Activated CD8-positive, alpha-beta memory T cell treated with anti-CD3 and anti-CD28 coated beads, Interleukin-2, amount 50 U/mL, for 4 hours (primary cell): ENCODE results near the gene TBC1D28.
"Not testable (repeated sequence)": the region's sequence is repeated elsewhere in the genome, so short reads cannot be mapped to it uniquely, and the experiment has no call there.

Source experiments
- DNase-seq: peaks from one replicate; pipeline ENCODE4 v3.0.0-alpha.2; 2020

Gene TBC1D28

GRCh38 chr17:18644291-18644690 is at the start of gene TBC1D28:
Gene TBC1D28, minus strand, starts transcription at chr17:18644391. Its CDS starts 3,039 bp downstream, at chr17:18641352.
- not testable (repeated sequence) for DNase-seq

DNA sequence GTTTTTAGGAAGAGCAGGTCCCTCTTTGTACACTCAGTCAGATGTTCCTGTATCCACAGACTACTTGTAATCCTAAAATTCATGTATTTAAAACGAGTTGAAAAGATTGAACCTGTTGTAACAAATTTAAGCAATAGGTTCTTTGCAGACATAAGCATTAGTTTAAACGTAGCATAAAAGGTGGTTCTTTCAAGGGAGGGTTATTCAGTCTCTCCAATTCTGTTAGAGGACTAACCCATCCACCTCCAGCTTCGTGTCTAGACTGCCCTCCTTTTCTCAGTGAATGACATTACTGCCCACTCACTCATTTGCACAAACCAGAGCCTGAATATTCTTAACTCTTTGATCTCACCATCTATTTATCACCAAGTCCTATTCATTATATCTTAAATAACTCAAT is 38.5 kb upstream of the TBC1D28 start:
- DNase-seq: not testable (repeated sequence)

DNA sequence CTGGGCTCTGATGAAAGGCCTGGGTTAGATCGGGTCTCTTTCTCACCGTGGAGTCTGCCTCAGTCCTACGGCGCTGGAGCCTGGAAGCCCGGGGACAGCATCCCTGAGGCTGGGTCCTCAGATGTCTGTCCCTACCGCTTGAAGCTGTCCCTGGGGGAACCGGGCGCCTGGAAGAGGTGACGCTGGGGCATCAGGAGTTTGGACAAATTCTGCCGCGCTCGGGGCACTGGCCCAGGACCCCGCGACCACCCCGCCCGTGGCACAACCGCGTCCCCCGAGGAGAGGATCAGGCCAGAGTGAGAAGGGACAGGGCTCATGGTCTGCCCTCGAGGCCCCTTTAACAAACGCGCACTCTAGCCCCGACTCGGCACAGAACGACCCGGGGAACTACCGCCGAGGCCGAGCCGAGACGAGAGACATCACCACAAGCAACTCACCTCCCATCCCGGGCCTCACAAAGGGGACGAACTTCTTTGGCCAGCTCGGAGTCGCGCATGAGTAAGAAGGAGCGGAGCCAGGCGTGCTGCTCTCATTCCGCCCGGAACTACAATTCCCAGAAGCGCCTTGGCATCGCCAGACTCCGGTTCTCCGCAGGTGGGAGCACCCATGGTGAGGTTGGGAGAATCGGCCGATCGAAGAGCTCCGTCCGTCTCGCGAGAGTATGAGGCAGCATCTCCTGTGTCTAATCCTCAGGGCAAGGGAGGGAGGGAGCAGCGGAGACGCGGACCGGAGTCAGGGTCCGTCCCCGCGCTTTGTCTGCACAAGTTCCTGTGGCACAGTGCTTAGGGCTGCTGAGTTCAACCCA is 37.8 kb upstream of the TBC1D28 start, which contains the start of gene FOXO3B:
Gene FOXO3B (minus strand): TSS at position 548 of the 805 bp plus-strand sequence. CDS start 663 bp downstream, outside the sequence.
- peak; percentile 83 for DNase-seq

GRCh38 chr17:18677381-18677780 is 33.2 kb upstream of the TBC1D28 start:
- DNase-seq: not testable (repeated sequence)

- not testable (repeated sequence) for DNase-seq
These were observed 32.7 kb upstream of the TBC1D28 start for GRCh38 chr17:18676928-18677327.

GRCh38 chr17:18672395-18673227 is 28.4 kb upstream of the TBC1D28 start:
- not testable (repeated sequence) for DNase-seq

- not testable (repeated sequence) for DNase-seq
These were observed 24.4 kb upstream of the TBC1D28 start for GRCh38 chr17:18668625-18669024.

DNA sequence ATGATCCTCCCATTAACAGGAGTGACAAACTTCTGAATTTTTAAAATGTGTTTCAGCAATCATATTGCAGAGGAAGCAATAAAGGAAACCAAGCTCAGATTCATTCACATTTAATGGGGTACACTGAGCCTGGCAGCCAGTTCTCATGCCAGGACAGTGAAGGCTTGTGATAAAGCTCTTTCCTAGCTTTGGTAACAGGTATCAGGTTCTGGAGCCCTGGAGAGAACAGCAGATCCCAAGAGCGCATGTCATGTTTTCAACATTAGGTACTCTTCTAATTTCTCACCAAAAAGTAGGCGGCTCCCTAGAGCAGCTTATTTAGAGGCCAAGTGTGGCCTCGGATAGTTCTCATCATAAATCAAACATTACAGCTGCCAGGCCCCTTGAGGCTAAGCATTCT is 23.3 kb upstream of the TBC1D28 start:
- not testable (repeated sequence) for DNase-seq

DNA sequence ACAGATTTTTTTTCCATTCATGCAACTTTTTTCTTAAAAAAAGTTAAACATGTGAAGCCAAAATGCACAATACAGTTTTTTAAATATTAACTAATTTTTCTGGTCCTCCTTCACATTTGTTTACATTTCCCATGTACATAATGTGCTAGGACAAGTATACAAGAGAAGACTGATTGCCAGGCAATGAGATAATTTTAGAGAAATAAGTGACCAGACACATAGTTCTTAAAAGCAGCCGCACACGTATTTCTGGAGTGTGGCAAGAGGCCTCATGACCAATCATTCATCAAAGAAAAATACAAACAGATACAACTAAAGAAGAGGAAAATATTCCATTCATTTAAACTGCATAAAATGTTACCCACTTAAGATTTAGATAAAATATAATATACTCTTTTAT is 22.1 kb upstream of the TBC1D28 start:
- DNase-seq: not testable (repeated sequence)

- DNase-seq: not testable (repeated sequence)
These were observed 17.9 kb upstream of the TBC1D28 start for GRCh38 chr17:18661924-18662624.

DNA sequence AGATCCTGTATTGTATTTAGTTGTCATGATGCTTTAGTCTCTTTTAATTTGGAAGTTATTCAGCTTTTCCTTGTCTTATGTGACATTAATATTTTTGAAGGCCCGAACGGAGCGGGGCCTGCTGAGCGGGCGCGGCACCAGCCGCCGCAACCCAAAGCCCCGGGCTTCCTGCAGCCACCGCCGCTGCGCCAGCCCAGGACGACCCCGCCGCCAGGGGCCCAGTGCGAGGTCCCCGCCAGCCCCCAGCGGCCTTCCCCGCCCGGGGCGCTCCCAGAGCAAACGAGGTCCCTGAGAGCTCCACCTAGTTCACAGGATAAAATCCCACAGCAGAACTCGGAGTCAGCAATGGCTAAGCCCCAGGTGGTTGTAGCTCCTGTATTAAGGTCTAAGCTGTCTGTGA is 5.9 kb upstream of the TBC1D28 start:
- DNase-seq: not testable (repeated sequence)

DNA sequence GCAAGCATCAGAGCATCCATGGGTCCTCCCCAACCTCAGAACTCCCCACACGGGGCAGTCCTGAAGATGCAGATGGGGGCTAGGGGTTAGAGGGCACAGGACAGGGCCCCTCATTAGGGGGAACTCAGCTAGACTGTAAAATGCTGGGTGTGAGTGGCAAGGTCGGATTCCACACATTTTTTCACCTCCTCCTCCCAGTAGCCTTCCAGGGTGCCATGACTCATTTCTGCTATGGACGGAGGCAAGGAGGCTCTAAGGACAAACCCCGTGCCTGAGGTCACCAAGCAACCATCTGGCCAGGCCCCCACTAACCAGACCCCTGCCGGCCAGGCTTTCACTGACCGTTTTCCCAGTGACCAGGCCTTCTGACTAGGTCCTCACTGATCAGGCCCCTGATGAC is 1.1 kb downstream of the TBC1D28 start:
- not testable (repeated sequence) for DNase-seq

DNA sequence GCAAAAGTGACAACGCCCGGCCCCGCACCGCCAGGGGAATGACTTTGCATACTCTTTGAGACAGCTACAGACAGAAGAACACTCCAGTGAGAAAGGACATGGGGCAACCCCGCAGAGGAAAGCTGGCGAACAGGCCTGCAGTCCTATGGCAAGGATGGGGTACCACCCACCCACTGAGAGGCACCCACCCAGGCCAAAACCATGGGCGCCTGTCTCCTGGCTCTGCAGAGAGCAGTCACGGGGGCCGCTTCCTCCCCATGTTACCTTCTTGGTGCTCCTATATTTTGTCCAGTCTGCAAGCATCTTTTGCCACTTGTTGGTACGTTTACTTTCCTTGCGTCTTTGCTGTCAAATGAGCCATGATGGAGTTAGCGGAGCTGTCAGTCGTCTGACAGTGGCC is 5.8 kb downstream of the TBC1D28 start:
- DNase-seq: not testable (repeated sequence)

GRCh38 chr17:18636237-18636636 is 8.0 kb downstream of the TBC1D28 start:
- DNase-seq: not testable (repeated sequence)

DNA sequence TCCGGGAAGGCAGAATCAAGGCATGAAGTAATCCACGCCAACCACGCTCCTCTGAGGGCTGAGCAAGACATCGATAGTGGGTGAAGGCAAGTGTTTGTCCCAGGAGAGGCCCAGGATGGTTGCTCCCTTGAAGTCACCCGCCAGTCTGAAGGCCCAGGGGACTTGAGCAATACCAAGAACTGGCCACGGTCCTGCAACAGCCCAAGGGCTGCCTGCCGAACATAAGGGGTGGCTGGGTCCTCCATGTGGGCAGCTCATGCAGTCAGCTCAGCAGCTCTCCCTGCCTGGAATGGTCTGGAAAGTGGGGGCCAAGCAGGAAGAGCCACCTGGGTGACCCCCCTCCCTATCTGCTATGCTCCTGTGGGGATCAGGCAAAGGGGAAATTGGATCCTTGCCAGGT is 8.4 kb downstream of the TBC1D28 start:
- not testable (repeated sequence) for DNase-seq

DNA sequence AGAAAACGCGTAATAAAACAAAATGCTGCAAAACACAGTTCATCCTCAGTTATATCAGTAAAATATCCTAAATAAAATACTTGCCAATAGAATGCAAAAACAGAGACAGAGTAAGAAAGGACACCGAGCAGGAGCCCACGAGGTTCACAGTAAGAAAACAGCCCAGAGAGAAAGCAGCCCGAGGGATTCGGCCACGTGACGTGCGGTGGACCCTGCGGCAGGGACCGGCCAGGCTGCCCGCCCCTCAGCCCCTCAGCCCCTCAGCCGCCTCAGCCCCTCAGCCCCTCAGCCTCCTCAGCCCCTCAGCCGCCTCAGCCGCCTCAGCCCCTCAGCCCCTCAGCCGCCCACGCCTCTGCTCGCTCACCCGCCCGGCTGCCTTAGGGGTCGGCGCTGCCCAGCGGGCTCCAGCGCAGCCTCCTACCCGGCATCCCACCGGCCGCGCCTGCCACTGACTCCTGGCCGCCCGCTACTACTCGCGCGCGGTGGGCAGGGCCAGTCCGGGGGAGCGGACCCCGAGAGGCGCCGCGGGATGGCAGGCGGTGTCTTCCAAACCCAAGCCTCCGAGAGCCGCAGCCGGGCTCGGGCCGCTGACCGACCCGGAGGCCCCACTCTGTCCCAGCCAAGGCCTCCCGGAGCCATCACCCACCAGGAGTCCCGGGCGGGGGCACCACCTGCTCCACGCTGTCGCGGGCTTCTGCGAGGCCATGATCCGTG is 9.5 kb downstream of the TBC1D28 start:
- not testable (repeated sequence) for DNase-seq

DNA sequence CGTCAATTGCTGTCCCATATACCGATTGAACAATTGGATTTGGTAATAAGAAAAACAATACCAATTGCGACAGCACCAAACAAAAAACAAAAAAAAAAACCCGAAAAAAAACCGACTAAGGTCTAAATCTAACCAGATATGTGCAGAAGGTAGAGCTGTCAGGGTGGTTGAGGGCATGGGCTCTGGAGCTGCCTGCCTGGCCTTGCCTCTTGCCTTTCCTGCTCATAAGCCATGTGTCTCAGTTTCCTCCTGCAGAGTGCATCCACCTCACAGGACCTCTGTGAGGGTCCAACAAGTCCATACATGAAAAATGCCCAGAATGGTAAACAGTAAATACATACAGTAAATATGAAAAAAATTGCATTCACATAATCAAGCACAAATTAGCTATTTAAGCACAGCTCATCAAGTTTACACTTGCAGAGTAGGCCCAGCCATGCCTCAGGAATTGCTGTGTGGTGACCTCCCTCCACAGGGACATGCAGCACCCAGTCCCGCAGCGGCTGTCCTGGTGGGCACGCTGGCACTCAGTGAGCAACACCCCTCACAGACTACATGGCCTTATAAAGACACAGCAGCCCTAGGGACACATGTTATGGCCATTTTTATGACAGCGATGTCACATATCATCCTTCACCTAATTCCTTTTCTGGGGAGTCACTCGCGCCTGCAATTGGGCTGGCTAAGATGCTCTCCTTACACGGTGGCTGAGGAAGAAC is 17.9 kb downstream of the TBC1D28 start:
- DNase-seq: no peak

DNA sequence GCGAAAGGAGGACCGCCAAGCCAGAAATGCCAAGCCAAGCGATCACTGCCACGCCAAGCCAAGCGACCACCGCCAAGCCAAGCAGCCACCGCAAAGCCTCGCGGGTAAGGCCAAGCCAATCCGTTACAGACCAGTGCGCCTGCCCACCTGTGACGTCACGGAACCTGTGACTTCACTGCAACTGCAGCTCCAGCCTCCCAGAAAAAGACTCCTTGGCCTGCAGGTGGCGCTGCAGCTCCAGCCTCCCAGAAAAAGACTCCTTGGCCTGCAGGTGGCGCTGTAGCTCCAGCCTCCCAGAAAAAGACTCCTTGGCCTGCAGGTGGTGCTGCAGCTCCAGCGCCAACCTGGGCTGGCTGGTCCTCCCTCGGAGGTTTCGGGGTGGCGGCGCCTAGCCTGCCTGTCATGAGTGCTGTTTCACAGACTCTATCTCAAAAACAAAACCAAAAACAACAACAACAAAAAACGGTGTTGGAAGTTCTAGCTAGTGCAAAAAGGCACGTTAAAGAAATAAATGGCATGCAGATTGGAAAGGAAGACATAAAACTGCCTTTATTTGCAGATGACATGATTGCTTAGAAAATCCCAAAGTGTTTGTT is 18.6 kb downstream of the TBC1D28 start:
- peak; percentile 90 for DNase-seq

GRCh38 chr17:18624862-18625501 is 19.2 kb downstream of the TBC1D28 start:
- DNase-seq: not testable (repeated sequence)

DNA sequence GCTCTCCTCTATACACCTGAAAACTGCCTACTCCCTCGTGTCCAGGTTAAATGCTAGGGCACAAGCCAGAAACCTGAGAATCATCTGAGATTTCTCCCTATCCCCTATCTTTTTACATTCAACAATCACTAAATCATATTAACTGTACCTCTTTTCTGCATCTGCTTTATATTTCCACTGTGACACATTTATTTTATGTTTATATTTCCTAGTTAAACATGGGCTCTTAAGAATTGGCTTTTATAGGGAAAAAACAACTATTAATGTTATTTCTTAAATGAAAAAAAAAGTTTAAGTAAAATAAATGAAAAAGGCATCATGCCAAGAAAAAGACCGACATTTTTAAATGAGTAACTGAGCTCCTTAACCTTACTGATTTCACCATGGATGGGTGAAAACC is 26.6 kb downstream of the TBC1D28 start:
- not testable (repeated sequence) for DNase-seq

DNA sequence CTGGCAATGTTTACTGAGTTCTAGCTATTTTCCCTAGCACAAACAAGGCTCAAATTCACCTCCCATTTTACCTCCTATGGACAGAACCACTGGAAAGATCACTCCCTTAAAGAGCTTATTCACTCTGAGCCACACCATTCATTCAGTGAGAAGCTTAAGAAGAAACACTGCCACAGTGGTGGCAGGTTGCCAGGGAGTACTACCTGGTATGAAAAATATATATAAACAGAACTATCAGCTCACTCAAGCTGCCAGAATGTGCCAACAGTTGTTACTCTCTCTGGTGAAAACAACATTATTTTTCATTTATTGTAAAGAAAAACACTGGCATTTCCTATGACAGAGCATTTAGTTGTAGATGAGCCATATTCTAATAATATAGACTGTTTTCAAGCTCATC is 31.2 kb downstream of the TBC1D28 start:
- DNase-seq: not testable (repeated sequence)
